Measurements from ENCODE around the gene CREB3L1.

Gene CREB3L1

GRCh38 chr11:46364056-46364455 lies 86.6 kb downstream of the CREB3L1 start:
- Histone ChIP-seq H3K4me1 (peaks cover 25% of the 10 kb centered on the region), H3K4me3 (ENCODE audit: low read depth, low read length) (no peak overlapping the region), H3K36me3 (ENCODE audit: control insufficient read depth, insufficient read depth, low read length) (no peaks in the 10 kb centered on the region), H2AFZ (no peak overlapping the region), H3K79me2 (peaks cover 18% of the 10 kb centered on the region), H3K27ac (peak overlapping the region; percentile 97), H3K9ac (no peak overlapping the region), H3K27me3 (ENCODE audit: control insufficient read depth, insufficient read depth, low read length) (no peaks in the 10 kb centered on the region), H3K4me2 (ENCODE audit: low read length) (no peak overlapping the region), H3K9me3 (ENCODE audit: control insufficient read depth, low read length) (no peaks in the 10 kb centered on the region)
- no peak for TF ChIP-seq CTCF (IDR thresholded peaks at IDR 0.05)

GRCh38 chr11:46364791-46365190 lies 87.3 kb downstream of the CREB3L1 start:
- no peak for TF ChIP-seq CTCF (IDR thresholded peaks at IDR 0.05)
- Histone ChIP-seq H3K9ac (no peak overlapping the region), H3K79me2 (peaks cover 18% of the 10 kb centered on the region), H3K4me2 (ENCODE audit: low read length) (no peak overlapping the region), H2AFZ (no peak overlapping the region), H3K27me3 (ENCODE audit: control insufficient read depth, insufficient read depth, low read length) (no peaks in the 10 kb centered on the region), H3K27ac (no peak overlapping the region), H3K4me1 (peaks cover 25% of the 10 kb centered on the region), H3K4me3 (ENCODE audit: low read depth, low read length) (no peak overlapping the region), H3K36me3 (ENCODE audit: control insufficient read depth, insufficient read depth, low read length) (no peaks in the 10 kb centered on the region), H3K9me3 (ENCODE audit: control insufficient read depth, low read length) (no peaks in the 10 kb centered on the region)

GRCh38 chr11:46366260-46366659 lies 88.8 kb downstream of the CREB3L1 start:
- H3K36me3 ChIP-seq (ENCODE audit: control insufficient read depth, insufficient read depth, low read length), result no peaks in the 10 kb centered on the region
- no peak overlapping the region for H3K4me2 ChIP-seq (ENCODE audit: low read length)
- peaks cover 20% of the 10 kb centered on the region for H3K4me1 ChIP-seq
- H3K9me3 ChIP-seq (ENCODE audit: control insufficient read depth, low read length), result no peaks in the 10 kb centered on the region
- H3K9ac ChIP-seq, result no peak overlapping the region
- no peak overlapping the region for H3K4me3 ChIP-seq (ENCODE audit: low read depth, low read length)
- TF ChIP-seq CTCF (IDR thresholded peaks at IDR 0.05), result no peak
- no peak overlapping the region for H3K27ac ChIP-seq
- no peak overlapping the region for H2AFZ ChIP-seq
- H3K27me3 ChIP-seq (ENCODE audit: control insufficient read depth, insufficient read depth, low read length), result no peaks in the 10 kb centered on the region
- peaks cover 15% of the 10 kb centered on the region for H3K79me2 ChIP-seq

- no peak overlapping the region for H2AFZ ChIP-seq
- no peak overlapping the region for H3K27ac ChIP-seq
- no peak overlapping the region for H3K4me3 ChIP-seq (ENCODE audit: low read depth, low read length)
- no peak overlapping the region for H3K9ac ChIP-seq
- no peaks in the 10 kb centered on the region for H3K27me3 ChIP-seq (ENCODE audit: control insufficient read depth, insufficient read depth, low read length)
- H3K36me3 ChIP-seq (ENCODE audit: control insufficient read depth, insufficient read depth, low read length), result no peaks in the 10 kb centered on the region
- TF ChIP-seq CTCF (IDR thresholded peaks at IDR 0.05), result no peak
- H3K9me3 ChIP-seq (ENCODE audit: control insufficient read depth, low read length), result no peaks in the 10 kb centered on the region
- H3K4me2 ChIP-seq (ENCODE audit: low read length), result no peak overlapping the region
- H3K4me1 ChIP-seq, result peaks cover 20% of the 10 kb centered on the region
- H3K79me2 ChIP-seq, result peaks cover 15% of the 10 kb centered on the region
These were observed 89.2 kb downstream of the CREB3L1 start for GRCh38 chr11:46366661-46367161.

- Histone ChIP-seq H3K9me3 (ENCODE audit: control insufficient read depth, low read length) (no peaks in the 10 kb centered on the region), H3K79me2 (peaks cover 11% of the 10 kb centered on the region), H3K4me1 (peaks cover 14% of the 10 kb centered on the region), H3K9ac (no peak overlapping the region), H3K4me3 (ENCODE audit: low read depth, low read length) (no peak overlapping the region), H3K36me3 (ENCODE audit: control insufficient read depth, insufficient read depth, low read length) (no peaks in the 10 kb centered on the region), H3K4me2 (ENCODE audit: low read length) (no peak overlapping the region), H3K27ac (no peak overlapping the region), H3K27me3 (ENCODE audit: control insufficient read depth, insufficient read depth, low read length) (no peaks in the 10 kb centered on the region), H2AFZ (no peak overlapping the region)
- TF ChIP-seq CTCF (IDR thresholded peaks at IDR 0.05), result peak; percentile 67
These were observed 89.9 kb downstream of the CREB3L1 start for GRCh38 chr11:46367244-46367915.
